Measurements from ENCODE around the gene PI4K2A. TPM values are rescaled to one million over a fixed set of nuclear protein-coding genes. Genes with fewer than 3 reads are reported as not detected.
"Not testable (repeated sequence)": the region's sequence is repeated elsewhere in the genome, so short reads cannot be mapped to it uniquely, and the experiment has no call there.

Gene PI4K2A
- total RNA-seq, 2 experiments from 2014 or later = 9.3 to 10.9 TPM

- no peak overlapping the region for H3K4me3 Mint-ChIP-seq
- no peaks in the 10 kb centered on the region for H3K27me3 Mint-ChIP-seq
- no peak for DNase-seq
- no peaks in the 10 kb centered on the region for H3K9me3 Mint-ChIP-seq
- POLR2A ChIA-PET = no interaction called here
- H3K27ac Mint-ChIP-seq = no peak overlapping the region
- H3K36me3 Mint-ChIP-seq = no peaks in the 10 kb centered on the region
- ATAC-seq (ENCODE audit: low read depth) = no peak
- no peaks in the 10 kb centered on the region for H3K4me1 Mint-ChIP-seq
Observed at GRCh38 chr10:97611473-97611872, 29.0 kb upstream of the PI4K2A start.

GRCh38 chr10:97612386-97612785 is 28.1 kb upstream of the PI4K2A start:
- ATAC-seq (ENCODE audit: low read depth) = peak; percentile 60
- Mint-ChIP-seq H3K36me3 (no peaks in the 10 kb centered on the region), H3K9me3 (no peaks in the 10 kb centered on the region), H3K27ac (no peak overlapping the region), H3K4me3 (no peak overlapping the region), H3K4me1 (no peaks in the 10 kb centered on the region), H3K27me3 (no peaks in the 10 kb centered on the region)
- no peak for DNase-seq
- POLR2A ChIA-PET = no interaction called here

GRCh38 chr10:97618285-97618684 is 22.2 kb upstream of the PI4K2A start:
- no peak for DNase-seq
- Mint-ChIP-seq H3K27ac (no peak overlapping the region), H3K9me3 (no peaks in the 10 kb centered on the region), H3K36me3 (no peaks in the 10 kb centered on the region), H3K4me1 (no peaks in the 10 kb centered on the region), H3K4me3 (no peak overlapping the region), H3K27me3 (no peaks in the 10 kb centered on the region)
- POLR2A ChIA-PET = no interaction called here
- ATAC-seq (ENCODE audit: low read depth) = no peak

- no peak overlapping the region for H3K27ac Mint-ChIP-seq
- H3K36me3 Mint-ChIP-seq = no peaks in the 10 kb centered on the region
- no peak overlapping the region for H3K4me3 Mint-ChIP-seq
- POLR2A ChIA-PET = no interaction called here
- H3K27me3 Mint-ChIP-seq = no peaks in the 10 kb centered on the region
- H3K9me3 Mint-ChIP-seq = no peaks in the 10 kb centered on the region
- DNase-seq (no peak), ATAC-seq (ENCODE audit: low read depth) (no peak)
- no peaks in the 10 kb centered on the region for H3K4me1 Mint-ChIP-seq
Observed at GRCh38 chr10:97618733-97619132, 21.7 kb upstream of the PI4K2A start.

- Mint-ChIP-seq H3K4me3 (no peak overlapping the region), H3K27ac (no peak overlapping the region), H3K36me3 (no peaks in the 10 kb centered on the region), H3K4me1 (no peaks in the 10 kb centered on the region), H3K9me3 (no peaks in the 10 kb centered on the region), H3K27me3 (no peaks in the 10 kb centered on the region)
- POLR2A ChIA-PET = no interaction called here
- ATAC-seq (ENCODE audit: low read depth) (no peak), DNase-seq (no peak)
Observed at GRCh38 chr10:97623277-97623676, 17.2 kb upstream of the PI4K2A start.

GRCh38 chr10:97627731-97628130 is 12.7 kb upstream of the PI4K2A start:
- ATAC-seq (ENCODE audit: low read depth) (no peak), DNase-seq (no peak)
- Mint-ChIP-seq H3K27ac (no peak overlapping the region), H3K27me3 (no peaks in the 10 kb centered on the region), H3K36me3 (no peaks in the 10 kb centered on the region), H3K4me3 (no peak overlapping the region), H3K4me1 (peaks cover 5% of the 10 kb centered on the region), H3K9me3 (peaks cover 1% of the 10 kb centered on the region)
- POLR2A ChIA-PET = no interaction called here

GRCh38 chr10:97628228-97628627 is 12.2 kb upstream of the PI4K2A start:
- H3K27me3 Mint-ChIP-seq = no peaks in the 10 kb centered on the region
- H3K27ac Mint-ChIP-seq = no peak overlapping the region
- ATAC-seq (ENCODE audit: low read depth) (no peak), DNase-seq (no peak)
- peaks cover under 1% of the 10 kb centered on the region for H3K36me3 Mint-ChIP-seq
- peaks cover 10% of the 10 kb centered on the region for H3K4me1 Mint-ChIP-seq
- no peak overlapping the region for H3K4me3 Mint-ChIP-seq
- peaks cover 1% of the 10 kb centered on the region for H3K9me3 Mint-ChIP-seq
- POLR2A ChIA-PET = no interaction called here

- POLR2A ChIA-PET = interaction anchor here (0.7 kb wide), 1 partner anchor 121 kb away, joined by 3 read pairs; no protein-coding TSS in a partner anchor
Observed at GRCh38 chr10:97629289-97629688, 11.2 kb upstream of the PI4K2A start.

GRCh38 chr10:97631098-97631497 is 9.4 kb upstream of the PI4K2A start:
- H3K4me3 Mint-ChIP-seq = no peak overlapping the region
- H3K27ac Mint-ChIP-seq = no peak overlapping the region

More at GRCh38 chr10:97629289-97629688, 11.2 kb upstream of the PI4K2A start:
- Mint-ChIP-seq H3K4me1 (peaks cover 16% of the 10 kb centered on the region), H3K9me3 (peaks cover 1% of the 10 kb centered on the region), H3K36me3 (peaks cover 2% of the 10 kb centered on the region), H3K4me3 (no peak overlapping the region), H3K27ac (no peak overlapping the region), H3K27me3 (no peaks in the 10 kb centered on the region)
- ATAC-seq (ENCODE audit: low read depth) (no peak), DNase-seq (no peak)

GRCh38 chr10:97632949-97633884 is 7.3 kb upstream of the PI4K2A start, which contains the start of gene MORN4:
MORN4 (minus strand) TSS chr10:97633500; CDS start chr10:97619653, 13,847 bp downstream.
- Mint-ChIP-seq H3K36me3 (peaks cover 2% of the 10 kb centered on the region), H3K27ac (peak within 1 kb of the TSS; percentile 83), H3K27me3 (no peaks in the 10 kb centered on the region), H3K4me3 (peak within 1 kb of the TSS; percentile 95), H3K4me1 (peaks cover 16% of the 10 kb centered on the region), H3K9me3 (peaks cover 1% of the 10 kb centered on the region)
- peak; percentile 98 for ATAC-seq (ENCODE audit: low read depth)
- peak; percentile 89 for DNase-seq
- POLR2A ChIA-PET = interaction anchor here (0.5 to 0.6 kb wide), 2 partner anchors 16 to 163 kb away, joined by 3 read pairs; no protein-coding TSS in a partner anchor

More at GRCh38 chr10:97631098-97631497, 9.4 kb upstream of the PI4K2A start:
- DNase-seq (no peak), ATAC-seq (ENCODE audit: low read depth) (no peak)
- H3K27me3 Mint-ChIP-seq = no peaks in the 10 kb centered on the region
- H3K9me3 Mint-ChIP-seq = peaks cover 1% of the 10 kb centered on the region
- POLR2A ChIA-PET = interaction anchor here (1.2 kb wide), 1 partner anchor 136 kb away, joined by 3 read pairs; no protein-coding TSS in a partner anchor
- H3K36me3 Mint-ChIP-seq = peaks cover 2% of the 10 kb centered on the region
- peaks cover 16% of the 10 kb centered on the region for H3K4me1 Mint-ChIP-seq

- H3K27me3 Mint-ChIP-seq = no peaks in the 10 kb centered on the region
- peaks cover 2% of the 10 kb centered on the region for H3K36me3 Mint-ChIP-seq
- peaks cover 1% of the 10 kb centered on the region for H3K9me3 Mint-ChIP-seq
- ATAC-seq (ENCODE audit: low read depth) = no peak
- peak overlapping the region; percentile 95 for H3K4me3 Mint-ChIP-seq
- no peak overlapping the region for H3K27ac Mint-ChIP-seq
- DNase-seq = peak; percentile 36
- POLR2A ChIA-PET = interaction anchor here (0.6 kb wide), 1 partner anchor 15 kb away, joined by 3 read pairs; no protein-coding TSS in a partner anchor
- peaks cover 16% of the 10 kb centered on the region for H3K4me1 Mint-ChIP-seq
Observed at GRCh38 chr10:97633921-97634320, 6.5 kb upstream of the PI4K2A start.

GRCh38 chr10:97635577-97635976 is 4.9 kb upstream of the PI4K2A start:
- Mint-ChIP-seq H3K36me3 (peaks cover 2% of the 10 kb centered on the region), H3K27ac (no peak overlapping the region), H3K4me1 (peaks cover 17% of the 10 kb centered on the region), H3K9me3 (no peaks in the 10 kb centered on the region), H3K4me3 (no peak overlapping the region), H3K27me3 (peaks cover 2% of the 10 kb centered on the region)
- DNase-seq = no peak
- POLR2A ChIA-PET = no interaction called here
- no peak for ATAC-seq (ENCODE audit: low read depth)

GRCh38 chr10:97639090-97639489 is 1.4 kb upstream of the PI4K2A start:
- H3K4me1 Mint-ChIP-seq = peaks cover 16% of the 10 kb centered on the region
- DNase-seq; POLR2A ChIA-PET; H3K4me3 Mint-ChIP-seq; ATAC-seq (ENCODE audit: low read depth); H3K27ac Mint-ChIP-seq; H3K36me3 Mint-ChIP-seq; H3K27me3 Mint-ChIP-seq; H3K9me3 Mint-ChIP-seq: not testable (repeated sequence)
